Adipose tissue (tissue), 3 donors: ENCODE measurements around the gene SRD5A3. TPM values are rescaled to one million over a fixed set of nuclear protein-coding genes. Genes with fewer than 3 reads are reported as not detected.

Experiments
- H3K27ac ChIP-seq: one replicate; pipeline ENCODE4 v1.5.1; 2013; ENCODE audit warnings: low read depth, low read length
- WGBS, 3 donors: extraction: QIAGEN DNeasy Blood & Tissue Kit; methylation state at CpG; one replicate each; pipeline ENCODE4 v1.1.7; 2013; 5-methylcytosine and 5-hydroxymethylcytosine counted together
- polyA plus RNA-seq, 3 donors: library from polyadenylated mRNA; stranded (reverse); fragments of 200-250 nt; gene quantifications; one replicate each; pipeline ENCODE4 v1.2.3, GENCODE V29; 2013
- donor health status: healthy with polysubstance abuse.
- donor health status: Bipolar disorder and iron deficiency.
- donor health status: healthy.

Gene SRD5A3
- polyA plus RNA-seq, 3 donors: 6.9 to 11.2 (median 7.4) TPM

- H3K27ac ChIP-seq: peak overlapping the region; percentile 96
- WGBS, 3 donors: 0 to 1% (median 1%) methylated on average over 40 to 41 of the region's 41 CpGs
These were observed 50.5 kb downstream of the SRD5A3 start for GRCh38 chr4:55396308-55397125.

GRCh38 chr4:55397126-55397436, 51.0 kb downstream of the SRD5A3 start:
- 6 to 16% (median 13%) methylated on average over 7 of the region's 7 CpGs for WGBS, 3 donors
- H3K27ac ChIP-seq: peak overlapping the region; percentile 71

GRCh38 chr4:55397520-55398321, 51.7 kb downstream of the SRD5A3 start:
- peak overlapping the region; percentile 71 for H3K27ac ChIP-seq
- 27 to 43% (median 39%) methylated on average over 15 of the region's 15 CpGs for WGBS, 3 donors

- peak overlapping the region; percentile 89 for H3K27ac ChIP-seq
- WGBS, 3 donors: 27 to 52% (median 42%) methylated on average over 1 of the region's 1 CpG
These were observed 52.4 kb downstream of the SRD5A3 start for GRCh38 chr4:55398461-55398860.

GRCh38 chr4:55398966-55399365, 52.9 kb downstream of the SRD5A3 start:
- peak overlapping the region; percentile 86 for H3K27ac ChIP-seq
- WGBS, 3 donors: 30 to 63% (median 51%) methylated on average over 3 of the region's 3 CpGs

GRCh38 chr4:55399581-55399980, 53.5 kb downstream of the SRD5A3 start:
- no peak overlapping the region for H3K27ac ChIP-seq
- WGBS, 3 donors: 54 to 84% (median 81%) methylated on average over 1 of the region's 1 CpG

- WGBS, 3 donors: 75 to 93% (median 93%) methylated on average over 3 of the region's 3 CpGs
- no peak overlapping the region for H3K27ac ChIP-seq
These were observed 59.0 kb downstream of the SRD5A3 start for GRCh38 chr4:55405073-55405472.

GRCh38 chr4:55406545-55406944, 60.5 kb downstream of the SRD5A3 start:
- no peak overlapping the region for H3K27ac ChIP-seq
- 96 to 97% (median 96%) methylated on average over 2 of the region's 2 CpGs for WGBS, 3 donors

- WGBS, 3 donors: 90 to 94% (median 92%) methylated on average over 3 of the region's 3 CpGs
- H3K27ac ChIP-seq: no peak overlapping the region
These were observed 61.1 kb downstream of the SRD5A3 start for GRCh38 chr4:55407119-55407518.

GRCh38 chr4:55407764-55408163, 61.7 kb downstream of the SRD5A3 start:
- 47 to 94% (median 91%) methylated on average over 3 of the region's 3 CpGs for WGBS, 3 donors
- H3K27ac ChIP-seq: no peak overlapping the region

GRCh38 chr4:55409468-55410171, 63.6 kb downstream of the SRD5A3 start:
- no peak overlapping the region for H3K27ac ChIP-seq
- 46 to 53% (median 49%) methylated on average over 10 of the region's 10 CpGs for WGBS, 3 donors

GRCh38 chr4:55410431-55410830, 64.4 kb downstream of the SRD5A3 start:
- no peak overlapping the region for H3K27ac ChIP-seq
- WGBS, 3 donors: 81 to 89% (median 83%) methylated on average over 8 of the region's 8 CpGs

- H3K27ac ChIP-seq: no peak overlapping the region
- 55 to 97% (median 95%) methylated on average over 6 of the region's 6 CpGs for WGBS, 3 donors
These were observed 65.6 kb downstream of the SRD5A3 start for GRCh38 chr4:55411621-55412020.

GRCh38 chr4:55416176-55416575, 70.1 kb downstream of the SRD5A3 start:
- no peak overlapping the region for H3K27ac ChIP-seq
- WGBS, 3 donors: 71 to 92% (median 89%) methylated on average over 3 of the region's 3 CpGs

Other genes with a start within 250 kb of the SRD5A3 start
- 10 to 100 TPM in 1 of 3 donors, 1 to 10 TPM in 2; 3.8 to 37.4 (median 8.2) TPM for gene KDR, start 220.6 kb upstream of the SRD5A3 start, polyA plus RNA-seq
- 10 to 100 TPM; 26.4 to 92.9 (median 61.5) TPM for gene TMEM165, start 49.7 kb downstream of the SRD5A3 start, polyA plus RNA-seq
- 10 to 100 TPM in 1 of 3 donors, 1 to 10 TPM in 2; 2.9 to 10.1 (median 8.2) TPM for gene CLOCK, start 200.7 kb downstream of the SRD5A3 start, polyA plus RNA-seq
- not detected for gene PDCL2, start 246.0 kb downstream of the SRD5A3 start, polyA plus RNA-seq